CD8-positive, alpha-beta memory T cell (primary cell): Measurements from ENCODE around the gene RPL7A. TPM values are rescaled to one million over a fixed set of nuclear protein-coding genes. Genes with fewer than 3 reads are reported as not detected.
"Not testable (repeated sequence)": the region's sequence is repeated elsewhere in the genome, so short reads cannot be mapped to it uniquely, and the experiment has no call there.

Source experiments
- CTCF ChIA-PET: fragments of 350-600 bp; sonication (Branson Sonifier 250); formaldehyde crosslinking; loops from one replicate; lab custom pipeline; 2021; ENCODE audit warnings: antibody characterized with exemption; lab: Charles Lee
- POLR2A ChIA-PET: fragments of 350-600 bp; sonication (Branson Sonifier 250); formaldehyde crosslinking; loops from one replicate; lab custom pipeline; 2021; ENCODE audit warnings: antibody characterized with exemption; lab: Charles Lee
- DNase-seq, 5 donors: peaks; one replicate each; pipeline versions ENCODE4 v3.0.0 to v3.0.0-alpha.2; 2020 to 2022; ENCODE audit warnings: mixed read lengths in 1 of 5
- H3K27ac ChIP-seq: one replicate; pipeline ENCODE4 v1.7.0; 2013; ENCODE audit warnings: low read depth, mild to moderate bottlenecking, low read length, moderate library complexity
- H3K27me3 ChIP-seq: 2 replicates; pipeline ENCODE4 v1.7.0; 2013; ENCODE audit warnings: low read length, mild to moderate bottlenecking; ENCODE audit not compliant: insufficient read depth, poor library complexity, severe bottlenecking
- H3K36me3 ChIP-seq: 2 replicates; pipeline ENCODE4 v1.7.0; 2013; ENCODE audit warnings: mild to moderate bottlenecking, low read length, moderate library complexity; ENCODE audit not compliant: insufficient read depth
- H3K4me1 ChIP-seq: 2 replicates; pipeline ENCODE4 v1.7.0; 2013; ENCODE audit warnings: mild to moderate bottlenecking, low read length, moderate library complexity; ENCODE audit not compliant: insufficient read depth
- H3K4me3 ChIP-seq: 2 replicates; pipeline ENCODE4 v1.7.0; 2013; ENCODE audit warnings: mild to moderate bottlenecking, low read length
- H3K9me3 ChIP-seq: 2 replicates; pipeline ENCODE4 v1.7.0; 2013; ENCODE audit warnings: mild to moderate bottlenecking, low read length
- H3K27ac Mint-ChIP-seq, 8 donors: one replicate each; pipeline ENCODE4 v1.8.0; 2020 to 2021; ENCODE audit warnings: mixed read lengths in 8 of 8, mild to moderate bottlenecking in 6 of 8, inconsistent platforms in 3 of 8, moderate library complexity in 3 of 8
- H3K27me3 Mint-ChIP-seq, 2 donors: one replicate each; pipeline ENCODE4 v1.8.0; 2020 to 2021; ENCODE audit warnings: mixed read lengths in 2 of 2, mild to moderate bottlenecking in 1 of 2, moderate library complexity in 1 of 2
- H3K36me3 Mint-ChIP-seq, 3 donors: one replicate each; pipeline ENCODE4 v1.8.0; 2020 to 2021; ENCODE audit warnings: mixed read lengths in 3 of 3, inconsistent platforms in 1 of 3, mild to moderate bottlenecking in 1 of 3
- H3K4me1 Mint-ChIP-seq, 3 donors: one replicate each; pipeline ENCODE4 v1.8.0; 2020 to 2021; ENCODE audit warnings: mixed read lengths in 3 of 3, inconsistent platforms in 1 of 3, mild to moderate bottlenecking in 1 of 3
- H3K4me3 Mint-ChIP-seq, 7 donors: one replicate each; pipeline ENCODE4 v1.8.0; 2020 to 2021; ENCODE audit warnings: mixed read lengths in 7 of 7, mild to moderate bottlenecking in 6 of 7, moderate library complexity in 4 of 7, inconsistent platforms in 2 of 7
- H3K9me3 Mint-ChIP-seq, 5 donors: one replicate each; pipeline ENCODE4 v1.8.0; 2020 to 2022; ENCODE audit warnings: mixed read lengths in 5 of 5, mild to moderate bottlenecking in 3 of 5, moderate library complexity in 2 of 5, inconsistent platforms in 1 of 5
- polyA plus RNA-seq: library from polyadenylated mRNA; unstranded; fragments of 300-500 nt; fragmentation: Illumina TruSeq; gene quantifications from one replicate; pipeline ENCODE4 v1.2.3, GENCODE V29; 2021
- total RNA-seq, 2 experiments: library from RNA; stranded (reverse); gene quantifications; one replicate each; pipeline ENCODE4 v1.2.3, GENCODE V29; 2021

The RPL7A gene
- total and polyA plus RNA-seq, 3 experiments from 2014 or later: 1,038 to 3,155 (median 3,139) TPM

- Mint-ChIP-seq H3K36me3 (no peaks in the 10 kb centered on the region), H3K9me3 (no peaks in the 10 kb centered on the region), H3K27me3 (peaks cover 15 to 25% of the 10 kb centered on the region in 2 donors), H3K4me3 (no peak overlapping the region), H3K27ac (peak overlapping the region in 1 of 8 donors; percentile 58), H3K4me1 (no peaks in the 10 kb centered on the region)
- no peaks in the 10 kb centered on the region for H3K36me3 ChIP-seq
- CTCF ChIA-PET: interaction anchor here (0.7 kb wide), 1 partner anchor 181 kb away, joined by 3 read pairs; no protein-coding TSS in a partner anchor
- DNase-seq: no peak
- no peaks in the 10 kb centered on the region for H3K4me1 ChIP-seq
- H3K27ac ChIP-seq: no peak overlapping the region
- no peaks in the 10 kb centered on the region for H3K27me3 ChIP-seq
- no peak overlapping the region for H3K4me3 ChIP-seq
- no peaks in the 10 kb centered on the region for H3K9me3 ChIP-seq
- POLR2A ChIA-PET: no interaction called here
Measured at GRCh38 chr9:133306242-133307204, 41.5 kb upstream of the RPL7A start.

DNA sequence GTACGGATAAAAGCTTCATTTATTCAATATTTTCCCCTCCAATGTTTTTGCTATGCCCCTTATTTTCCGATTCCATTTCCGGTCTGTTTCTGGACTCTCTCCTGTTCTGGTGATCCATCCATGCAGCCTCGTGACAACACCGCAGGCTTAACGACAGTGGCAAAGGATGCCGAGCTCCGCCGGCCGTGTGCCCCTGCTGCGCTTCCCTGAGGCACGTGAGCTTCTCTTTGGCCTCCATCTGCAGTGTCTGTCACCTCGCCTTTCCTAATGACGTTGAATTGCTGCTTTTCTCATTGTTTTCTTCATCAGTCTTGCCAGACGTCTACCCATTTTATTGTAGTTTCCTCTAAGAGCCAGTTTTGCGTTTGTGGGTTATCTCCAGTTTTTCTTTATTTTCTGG is 40.7 kb upstream of the RPL7A start:
- Histone ChIP-seq H3K4me3 (no peak overlapping the region), H3K27me3 (no peaks in the 10 kb centered on the region), H3K9me3 (no peaks in the 10 kb centered on the region), H3K27ac (no peak overlapping the region), H3K36me3 (no peaks in the 10 kb centered on the region), H3K4me1 (no peaks in the 10 kb centered on the region)
- Mint-ChIP-seq H3K4me3 (no peak overlapping the region), H3K9me3 (no peaks in the 10 kb centered on the region), H3K27ac (peak overlapping the region in 1 of 8 donors; percentile 30), H3K36me3 (no peaks in the 10 kb centered on the region), H3K4me1 (no peaks in the 10 kb centered on the region), H3K27me3 (peaks cover 15 to 25% of the 10 kb centered on the region in 2 donors)
- ChIA-PET CTCF (no interaction called here), POLR2A (no interaction called here)
- no peak for DNase-seq

GRCh38 chr9:133309608-133310007 is 38.4 kb upstream of the RPL7A start:
- Histone ChIP-seq H3K27ac (no peak overlapping the region), H3K4me3 (no peak overlapping the region), H3K36me3 (no peaks in the 10 kb centered on the region), H3K4me1 (no peaks in the 10 kb centered on the region), H3K27me3 (no peaks in the 10 kb centered on the region), H3K9me3 (no peaks in the 10 kb centered on the region)
- POLR2A ChIA-PET: no interaction called here
- Mint-ChIP-seq H3K27ac (no peak overlapping the region), H3K27me3 (peaks cover 17 to 25% of the 10 kb centered on the region in 2 donors), H3K36me3 (no peaks in the 10 kb centered on the region), H3K4me1 (no peaks in the 10 kb centered on the region), H3K9me3 (no peaks in the 10 kb centered on the region), H3K4me3 (no peak overlapping the region)
- DNase-seq: no peak
- CTCF ChIA-PET: no interaction called here

- ChIA-PET POLR2A (no interaction called here), CTCF (no interaction called here)
- Histone ChIP-seq H3K27ac (no peak overlapping the region), H3K36me3 (no peaks in the 10 kb centered on the region), H3K9me3 (no peaks in the 10 kb centered on the region), H3K4me1 (no peaks in the 10 kb centered on the region), H3K27me3 (no peaks in the 10 kb centered on the region), H3K4me3 (no peak overlapping the region)
- no peaks in the 10 kb centered on the region for H3K4me1 Mint-ChIP-seq
- no peaks in the 10 kb centered on the region for H3K9me3 Mint-ChIP-seq
- no peak for DNase-seq
- peaks cover 4 to 6% of the 10 kb centered on the region in 2 donors for H3K27me3 Mint-ChIP-seq
- no peak overlapping the region for H3K27ac Mint-ChIP-seq
- no peaks in the 10 kb centered on the region for H3K36me3 Mint-ChIP-seq
- no peak overlapping the region for H3K4me3 Mint-ChIP-seq
Measured at GRCh38 chr9:133315997-133316396, 32.0 kb upstream of the RPL7A start.

GRCh38 chr9:133317551-133317950 is 30.5 kb upstream of the RPL7A start:
- H3K27me3 Mint-ChIP-seq, CTCF ChIA-PET, H3K27ac Mint-ChIP-seq, H3K36me3 Mint-ChIP-seq, H3K4me1 ChIP-seq, H3K27me3 ChIP-seq, H3K4me3 ChIP-seq, H3K36me3 ChIP-seq, H3K9me3 ChIP-seq, H3K4me3 Mint-ChIP-seq, H3K4me1 Mint-ChIP-seq, H3K27ac ChIP-seq, POLR2A ChIA-PET, DNase-seq, H3K9me3 Mint-ChIP-seq: not testable (repeated sequence)

- H3K4me3 Mint-ChIP-seq: no peak overlapping the region
- DNase-seq: no peak
- Histone ChIP-seq H3K27me3 (no peaks in the 10 kb centered on the region), H3K4me1 (no peaks in the 10 kb centered on the region), H3K36me3 (no peaks in the 10 kb centered on the region), H3K9me3 (no peaks in the 10 kb centered on the region), H3K27ac (no peak overlapping the region), H3K4me3 (no peak overlapping the region)
- H3K27me3 Mint-ChIP-seq: peaks cover 5 to 8% of the 10 kb centered on the region in 2 donors
- H3K4me1 Mint-ChIP-seq: no peaks in the 10 kb centered on the region
- H3K9me3 Mint-ChIP-seq: peaks cover 0 to 2% (median 0%) of the 10 kb centered on the region in 5 donors
- no peak overlapping the region for H3K27ac Mint-ChIP-seq
- CTCF ChIA-PET: no interaction called here
- POLR2A ChIA-PET: no interaction called here
- H3K36me3 Mint-ChIP-seq: no peaks in the 10 kb centered on the region
Measured at GRCh38 chr9:133320421-133320881, 27.6 kb upstream of the RPL7A start.

DNA sequence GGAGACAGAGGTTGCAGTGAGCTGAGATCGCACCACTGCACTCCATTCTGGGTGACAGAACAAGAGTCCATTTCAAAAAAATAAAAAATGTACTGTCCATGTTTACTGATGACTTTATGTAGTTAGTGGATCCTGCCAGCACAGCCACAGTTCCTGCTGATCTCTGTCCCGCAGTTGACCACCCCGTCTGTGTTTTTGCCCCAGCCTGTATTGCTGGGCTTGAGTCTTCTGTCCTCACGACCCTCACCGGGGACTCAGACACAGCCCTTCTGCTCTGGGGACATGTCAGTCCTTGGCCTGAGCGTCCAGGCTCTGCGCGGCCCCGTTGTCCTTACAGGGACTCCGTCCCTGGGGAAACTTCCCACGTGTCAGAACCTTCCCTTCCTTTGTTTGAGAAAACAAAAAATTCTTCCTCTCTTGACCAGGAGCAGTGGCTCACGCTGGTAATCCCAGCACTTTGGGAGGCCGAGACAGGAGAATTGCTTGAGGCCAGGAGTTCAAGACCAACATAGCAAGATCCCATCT is 26.5 kb upstream of the RPL7A start:
- no peaks in the 10 kb centered on the region for H3K27me3 ChIP-seq
- H3K4me1 Mint-ChIP-seq: no peaks in the 10 kb centered on the region
- no peak overlapping the region for H3K4me3 Mint-ChIP-seq
- no peak overlapping the region for H3K27ac ChIP-seq
- H3K36me3 Mint-ChIP-seq: peaks cover 0 to 3% (median 0%) of the 10 kb centered on the region in 3 donors
- no peak overlapping the region for H3K27ac Mint-ChIP-seq
- H3K4me3 ChIP-seq: no peak overlapping the region
- POLR2A ChIA-PET: no interaction called here
- H3K27me3 Mint-ChIP-seq: peaks cover 3 to 8% of the 10 kb centered on the region in 2 donors
- no peak for DNase-seq
- H3K9me3 ChIP-seq: no peaks in the 10 kb centered on the region
- H3K36me3 ChIP-seq: no peaks in the 10 kb centered on the region
- H3K9me3 Mint-ChIP-seq: peaks cover 0 to 2% (median 0%) of the 10 kb centered on the region in 5 donors
- no peaks in the 10 kb centered on the region for H3K4me1 ChIP-seq
- CTCF ChIA-PET: no interaction called here

DNA sequence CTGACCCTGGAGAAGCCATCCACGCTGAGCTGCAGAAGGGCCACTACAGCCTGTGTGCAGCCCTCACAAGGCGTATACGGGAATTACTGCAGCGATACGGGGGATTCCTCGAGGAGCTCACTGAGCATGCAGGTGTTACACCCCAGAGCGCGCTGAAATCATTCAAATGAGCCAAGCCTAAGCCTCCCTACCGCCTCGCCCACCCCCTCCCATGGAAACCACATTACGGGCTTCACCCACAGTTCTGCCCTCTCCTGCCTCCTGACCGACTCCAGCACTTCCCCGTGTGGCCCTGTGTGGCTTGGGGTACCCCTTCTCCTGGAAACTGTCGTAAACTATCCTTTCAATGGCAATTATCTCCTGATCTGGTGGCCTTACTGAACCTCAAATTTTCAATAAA is 25.3 kb upstream of the RPL7A start:
- Histone ChIP-seq H3K9me3 (no peaks in the 10 kb centered on the region), H3K4me1 (no peaks in the 10 kb centered on the region), H3K36me3 (no peaks in the 10 kb centered on the region), H3K27me3 (no peaks in the 10 kb centered on the region), H3K27ac (no peak overlapping the region), H3K4me3 (no peak overlapping the region)
- Mint-ChIP-seq H3K9me3 (peaks cover 0 to 2% (median 0%) of the 10 kb centered on the region in 5 donors), H3K4me3 (no peak overlapping the region), H3K4me1 (peaks cover 0 to 2% (median under 1%) of the 10 kb centered on the region in 3 donors), H3K27me3 (peaks cover 3 to 5% of the 10 kb centered on the region in 2 donors), H3K27ac (no peak overlapping the region), H3K36me3 (peaks cover 0 to 5% (median 0%) of the 10 kb centered on the region in 3 donors)
- ChIA-PET POLR2A (no interaction called here), CTCF (no interaction called here)
- no peak for DNase-seq
